Measurements from ENCODE around the gene EXT2.

EXT2 gene

DNA sequence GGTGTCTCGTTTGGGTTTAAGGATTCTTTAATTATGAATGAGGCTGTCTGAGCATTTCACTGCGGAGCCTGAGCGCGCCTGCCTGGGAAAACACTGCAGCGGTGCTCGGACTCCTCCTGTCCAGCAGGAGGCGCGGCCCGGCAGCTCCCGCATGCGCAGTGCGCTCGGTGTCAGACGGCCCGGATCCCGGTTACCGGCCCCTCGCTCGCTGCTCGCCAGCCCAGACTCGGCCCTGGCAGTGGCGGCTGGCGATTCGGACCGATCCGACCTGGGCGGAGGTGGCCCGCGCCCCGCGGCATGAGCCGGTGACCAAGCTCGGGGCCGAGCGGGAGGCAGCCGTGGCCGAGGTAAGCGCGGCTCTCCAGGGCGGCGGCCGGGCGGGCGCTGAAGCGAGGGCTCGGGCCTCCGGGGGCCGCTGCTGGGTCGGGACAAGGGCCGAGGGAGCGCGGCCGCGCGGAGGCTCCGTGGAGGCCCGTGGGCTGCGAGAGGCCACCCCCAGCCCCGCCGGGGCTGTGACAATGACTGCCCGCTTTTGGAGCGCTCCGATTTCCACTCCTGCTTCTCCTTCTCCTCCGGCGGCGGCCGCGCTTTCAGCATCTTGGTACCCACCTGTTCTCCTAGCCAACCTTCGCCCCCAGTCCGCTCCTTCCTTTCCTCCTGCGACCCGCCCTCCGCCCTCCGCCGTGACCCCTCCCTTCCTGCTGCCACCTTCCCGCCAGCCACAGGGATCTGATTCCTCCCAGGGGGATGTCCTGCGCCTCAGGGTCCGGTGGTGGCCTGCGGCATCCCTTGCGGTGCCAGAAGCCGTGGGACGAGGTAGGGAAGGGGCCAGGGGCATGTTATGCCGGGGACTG is at the start of gene EXT2:
Gene EXT2 (plus strand): TSS at position 173 of the 854 bp plus-strand sequence. CDS start 12,035 bp downstream, outside the sequence.
- TF ChIP-seq, protein P1, sequence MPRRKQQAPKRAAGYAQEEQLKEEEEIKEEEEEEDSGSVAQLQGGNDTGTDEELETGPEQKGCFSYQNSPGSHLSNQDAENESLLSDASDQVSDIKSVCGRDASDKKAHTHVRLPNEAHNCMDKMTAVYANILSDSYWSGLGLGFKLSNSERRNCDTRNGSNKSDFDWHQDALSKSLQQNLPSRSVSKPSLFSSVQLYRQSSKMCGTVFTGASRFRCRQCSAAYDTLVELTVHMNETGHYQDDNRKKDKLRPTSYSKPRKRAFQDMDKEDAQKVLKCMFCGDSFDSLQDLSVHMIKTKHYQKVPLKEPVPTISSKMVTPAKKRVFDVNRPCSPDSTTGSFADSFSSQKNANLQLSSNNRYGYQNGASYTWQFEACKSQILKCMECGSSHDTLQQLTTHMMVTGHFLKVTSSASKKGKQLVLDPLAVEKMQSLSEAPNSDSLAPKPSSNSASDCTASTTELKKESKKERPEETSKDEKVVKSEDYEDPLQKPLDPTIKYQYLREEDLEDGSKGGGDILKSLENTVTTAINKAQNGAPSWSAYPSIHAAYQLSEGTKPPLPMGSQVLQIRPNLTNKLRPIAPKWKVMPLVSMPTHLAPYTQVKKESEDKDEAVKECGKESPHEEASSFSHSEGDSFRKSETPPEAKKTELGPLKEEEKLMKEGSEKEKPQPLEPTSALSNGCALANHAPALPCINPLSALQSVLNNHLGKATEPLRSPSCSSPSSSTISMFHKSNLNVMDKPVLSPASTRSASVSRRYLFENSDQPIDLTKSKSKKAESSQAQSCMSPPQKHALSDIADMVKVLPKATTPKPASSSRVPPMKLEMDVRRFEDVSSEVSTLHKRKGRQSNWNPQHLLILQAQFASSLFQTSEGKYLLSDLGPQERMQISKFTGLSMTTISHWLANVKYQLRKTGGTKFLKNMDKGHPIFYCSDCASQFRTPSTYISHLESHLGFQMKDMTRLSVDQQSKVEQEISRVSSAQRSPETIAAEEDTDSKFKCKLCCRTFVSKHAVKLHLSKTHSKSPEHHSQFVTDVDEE (CRISPR knock-in tag; IDR thresholded peaks at IDR 0.05): no peak
- TF ChIP-seq TOX (CRISPR knock-in tag; IDR thresholded peaks at IDR 0.05; ENCODE audit: borderline replicate concordance): no peak
- TF ChIP-seq, protein P2, sequence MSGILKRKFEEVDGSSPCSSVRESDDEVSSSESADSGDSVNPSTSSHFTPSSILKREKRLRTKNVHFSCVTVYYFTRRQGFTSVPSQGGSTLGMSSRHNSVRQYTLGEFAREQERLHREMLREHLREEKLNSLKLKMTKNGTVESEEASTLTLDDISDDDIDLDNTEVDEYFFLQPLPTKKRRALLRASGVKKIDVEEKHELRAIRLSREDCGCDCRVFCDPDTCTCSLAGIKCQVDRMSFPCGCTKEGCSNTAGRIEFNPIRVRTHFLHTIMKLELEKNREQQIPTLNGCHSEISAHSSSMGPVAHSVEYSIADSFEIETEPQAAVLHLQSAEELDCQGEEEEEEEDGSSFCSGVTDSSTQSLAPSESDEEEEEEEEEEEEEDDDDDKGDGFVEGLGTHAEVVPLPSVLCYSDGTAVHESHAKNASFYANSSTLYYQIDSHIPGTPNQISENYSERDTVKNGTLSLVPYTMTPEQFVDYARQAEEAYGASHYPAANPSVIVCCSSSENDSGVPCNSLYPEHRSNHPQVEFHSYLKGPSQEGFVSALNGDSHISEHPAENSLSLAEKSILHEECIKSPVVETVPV (CRISPR knock-in tag; IDR thresholded peaks at IDR 0.05): no peak
- no peak for TF ChIP-seq ZFP3 (CRISPR knock-in tag; IDR thresholded peaks at IDR 0.05)
- TF ChIP-seq TCF4 (CRISPR knock-in tag; IDR thresholded peaks at IDR 0.05; ENCODE audit: borderline replicate concordance): no peak
- TF ChIP-seq ZC3H10 (CRISPR knock-in tag; IDR thresholded peaks at IDR 0.05): no peak
- TF ChIP-seq CSDC2 (CRISPR knock-in tag; IDR thresholded peaks at IDR 0.05): no peak
- no peak for TF ChIP-seq ISL1 (CRISPR knock-in tag; IDR thresholded peaks at IDR 0.05)
- TF ChIP-seq, protein P3, sequence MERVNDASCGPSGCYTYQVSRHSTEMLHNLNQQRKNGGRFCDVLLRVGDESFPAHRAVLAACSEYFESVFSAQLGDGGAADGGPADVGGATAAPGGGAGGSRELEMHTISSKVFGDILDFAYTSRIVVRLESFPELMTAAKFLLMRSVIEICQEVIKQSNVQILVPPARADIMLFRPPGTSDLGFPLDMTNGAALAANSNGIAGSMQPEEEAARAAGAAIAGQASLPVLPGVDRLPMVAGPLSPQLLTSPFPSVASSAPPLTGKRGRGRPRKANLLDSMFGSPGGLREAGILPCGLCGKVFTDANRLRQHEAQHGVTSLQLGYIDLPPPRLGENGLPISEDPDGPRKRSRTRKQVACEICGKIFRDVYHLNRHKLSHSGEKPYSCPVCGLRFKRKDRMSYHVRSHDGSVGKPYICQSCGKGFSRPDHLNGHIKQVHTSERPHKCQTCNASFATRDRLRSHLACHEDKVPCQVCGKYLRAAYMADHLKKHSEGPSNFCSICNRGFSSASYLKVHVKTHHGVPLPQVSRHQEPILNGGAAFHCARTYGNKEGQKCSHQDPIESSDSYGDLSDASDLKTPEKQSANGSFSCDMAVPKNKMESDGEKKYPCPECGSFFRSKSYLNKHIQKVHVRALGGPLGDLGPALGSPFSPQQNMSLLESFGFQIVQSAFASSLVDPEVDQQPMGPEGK (CRISPR knock-in tag; IDR thresholded peaks at IDR 0.05; ENCODE audit: borderline replicate concordance): no peak
- no peak for TF ChIP-seq ZNF8 (CRISPR knock-in tag; IDR thresholded peaks at IDR 0.05)
- no peak for TF ChIP-seq ZNF70 (CRISPR knock-in tag; IDR thresholded peaks at IDR 0.05)
- TF ChIP-seq, protein P4, sequence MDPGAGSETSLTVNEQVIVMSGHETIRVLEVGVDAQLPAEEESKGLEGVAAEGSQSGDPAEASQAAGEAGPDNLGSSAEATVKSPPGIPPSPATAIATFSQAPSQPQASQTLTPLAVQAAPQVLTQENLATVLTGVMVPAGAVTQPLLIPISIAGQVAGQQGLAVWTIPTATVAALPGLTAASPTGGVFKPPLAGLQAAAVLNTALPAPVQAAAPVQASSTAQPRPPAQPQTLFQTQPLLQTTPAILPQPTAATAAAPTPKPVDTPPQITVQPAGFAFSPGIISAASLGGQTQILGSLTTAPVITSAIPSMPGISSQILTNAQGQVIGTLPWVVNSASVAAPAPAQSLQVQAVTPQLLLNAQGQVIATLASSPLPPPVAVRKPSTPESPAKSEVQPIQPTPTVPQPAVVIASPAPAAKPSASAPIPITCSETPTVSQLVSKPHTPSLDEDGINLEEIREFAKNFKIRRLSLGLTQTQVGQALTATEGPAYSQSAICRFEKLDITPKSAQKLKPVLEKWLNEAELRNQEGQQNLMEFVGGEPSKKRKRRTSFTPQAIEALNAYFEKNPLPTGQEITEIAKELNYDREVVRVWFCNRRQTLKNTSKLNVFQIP (CRISPR knock-in tag; IDR thresholded peaks at IDR 0.05; ENCODE audit: borderline replicate concordance, low read depth): no peak
- no peak for TF ChIP-seq BACH2 (CRISPR knock-in tag; IDR thresholded peaks at IDR 0.05; ENCODE audit: borderline replicate concordance)
- no peak for TF ChIP-seq RARB (CRISPR knock-in tag; IDR thresholded peaks at IDR 0.05)
- no peak for TF ChIP-seq SNAI2 (CRISPR knock-in tag; IDR thresholded peaks at IDR 0.05)
- no peak for TF ChIP-seq ARNTL (CRISPR knock-in tag; IDR thresholded peaks at IDR 0.05; ENCODE audit: borderline replicate concordance, low read depth)
- TF ChIP-seq ZFP30 (CRISPR knock-in tag; IDR thresholded peaks at IDR 0.05): no peak
- TF ChIP-seq, protein P5, sequence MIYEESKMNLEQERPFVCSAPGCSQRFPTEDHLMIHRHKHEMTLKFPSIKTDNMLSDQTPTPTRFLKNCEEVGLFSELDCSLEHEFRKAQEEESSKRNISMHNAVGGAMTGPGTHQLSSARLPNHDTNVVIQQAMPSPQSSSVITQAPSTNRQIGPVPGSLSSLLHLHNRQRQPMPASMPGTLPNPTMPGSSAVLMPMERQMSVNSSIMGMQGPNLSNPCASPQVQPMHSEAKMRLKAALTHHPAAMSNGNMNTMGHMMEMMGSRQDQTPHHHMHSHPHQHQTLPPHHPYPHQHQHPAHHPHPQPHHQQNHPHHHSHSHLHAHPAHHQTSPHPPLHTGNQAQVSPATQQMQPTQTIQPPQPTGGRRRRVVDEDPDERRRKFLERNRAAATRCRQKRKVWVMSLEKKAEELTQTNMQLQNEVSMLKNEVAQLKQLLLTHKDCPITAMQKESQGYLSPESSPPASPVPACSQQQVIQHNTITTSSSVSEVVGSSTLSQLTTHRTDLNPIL (CRISPR knock-in tag; IDR thresholded peaks at IDR 0.05; ENCODE audit: low read depth): no peak
- TF ChIP-seq GLIS3 (CRISPR knock-in tag; IDR thresholded peaks at IDR 0.05): no peak
- TF ChIP-seq ESRRG (CRISPR knock-in tag; IDR thresholded peaks at IDR 0.05): no peak
- peak; percentile 96 for ATAC-seq

DNA sequence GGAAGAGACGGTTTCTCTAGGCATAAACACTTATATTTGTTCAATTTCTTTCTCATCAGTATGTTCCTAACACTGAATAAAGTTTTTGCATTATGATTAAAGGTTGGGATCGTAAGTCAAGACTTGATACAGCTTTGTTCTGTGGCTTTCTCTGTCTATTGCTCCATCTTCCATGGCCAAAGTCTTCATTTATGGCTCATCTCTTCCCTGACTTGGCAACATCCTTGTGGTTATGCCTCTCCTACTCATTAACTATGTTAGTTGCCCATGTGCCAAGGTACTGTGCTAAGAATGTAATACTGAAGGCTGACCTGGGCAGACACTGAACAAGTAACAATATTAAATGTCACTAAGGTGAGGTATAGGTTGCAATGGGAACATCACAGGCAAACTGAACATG is 49.3 kb upstream of the EXT2 start:
- TF ChIP-seq SNAI2 (CRISPR knock-in tag; IDR thresholded peaks at IDR 0.05) (no peak), BACH2 (CRISPR knock-in tag; IDR thresholded peaks at IDR 0.05; ENCODE audit: borderline replicate concordance) (no peak), PPARA (CRISPR knock-in tag; IDR thresholded peaks at IDR 0.05; ENCODE audit: borderline replicate concordance) (no peak), RARB (CRISPR knock-in tag; IDR thresholded peaks at IDR 0.05) (no peak), ZNF8 (CRISPR knock-in tag; IDR thresholded peaks at IDR 0.05) (no peak), TCF4 (CRISPR knock-in tag; IDR thresholded peaks at IDR 0.05; ENCODE audit: borderline replicate concordance) (no peak), ZFP30 (CRISPR knock-in tag; IDR thresholded peaks at IDR 0.05) (no peak)
- TF ChIP-seq, protein P2 (CRISPR knock-in tag; IDR thresholded peaks at IDR 0.05): no peak
- TF ChIP-seq, protein P1 (CRISPR knock-in tag; IDR thresholded peaks at IDR 0.05): no peak
- no peak for ATAC-seq
